Measurements from ENCODE around the gene TENT5C. TPM values are rescaled to one million over a fixed set of nuclear protein-coding genes. Genes with fewer than 3 reads are reported as not detected.

The TENT5C gene
- total RNA-seq, 6 experiments from 2014 or later = 0.47 to 0.91 (median 0.75) TPM

DNA sequence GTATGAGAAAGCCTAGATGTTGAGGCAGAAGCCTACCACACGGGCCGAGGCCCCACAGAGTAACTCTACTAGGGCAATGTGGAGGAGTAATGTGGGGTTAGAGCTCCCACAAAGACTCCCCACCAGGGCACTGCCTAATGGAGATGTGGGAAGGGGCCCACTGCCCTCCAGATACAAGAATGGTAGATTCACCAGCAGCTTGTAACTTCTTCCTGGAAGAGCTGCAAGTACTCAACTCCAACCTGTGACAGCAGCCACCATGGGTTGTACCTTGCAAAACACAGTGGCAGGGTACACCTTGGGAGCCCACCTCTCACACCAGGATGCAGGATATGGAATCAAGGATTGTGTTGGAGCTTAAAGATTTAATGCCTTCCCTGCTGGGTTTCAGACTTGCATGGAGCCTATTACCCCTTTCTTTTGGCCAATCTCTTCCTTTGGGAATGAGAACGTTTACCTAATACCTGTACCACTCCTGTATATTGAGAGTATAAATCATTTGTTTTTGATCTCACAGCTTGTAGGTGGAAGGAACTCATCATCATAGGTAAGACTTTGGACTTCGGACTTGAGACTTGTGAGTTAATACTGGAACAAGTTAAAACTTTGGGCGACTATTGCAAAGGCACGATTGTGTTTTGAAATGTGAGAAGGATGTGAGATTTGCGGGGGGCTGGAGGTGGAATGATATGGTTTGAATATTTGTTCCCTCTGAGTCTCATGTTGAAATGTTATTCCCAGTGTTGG, 57.5 kb downstream of the TENT5C start:
- no peak for DNase-seq
- H3K4me1 Mint-ChIP-seq (ENCODE audit: low read depth) = peaks cover 6% of the 10 kb centered on the region; the same call in 1 of the 2 replicates
- H3K27me3 Mint-ChIP-seq (ENCODE audit: insufficient read depth) = peaks cover 3% of the 10 kb centered on the region
- no peak overlapping the region for H3K27ac Mint-ChIP-seq
- TF ChIP-seq, protein P1, sequence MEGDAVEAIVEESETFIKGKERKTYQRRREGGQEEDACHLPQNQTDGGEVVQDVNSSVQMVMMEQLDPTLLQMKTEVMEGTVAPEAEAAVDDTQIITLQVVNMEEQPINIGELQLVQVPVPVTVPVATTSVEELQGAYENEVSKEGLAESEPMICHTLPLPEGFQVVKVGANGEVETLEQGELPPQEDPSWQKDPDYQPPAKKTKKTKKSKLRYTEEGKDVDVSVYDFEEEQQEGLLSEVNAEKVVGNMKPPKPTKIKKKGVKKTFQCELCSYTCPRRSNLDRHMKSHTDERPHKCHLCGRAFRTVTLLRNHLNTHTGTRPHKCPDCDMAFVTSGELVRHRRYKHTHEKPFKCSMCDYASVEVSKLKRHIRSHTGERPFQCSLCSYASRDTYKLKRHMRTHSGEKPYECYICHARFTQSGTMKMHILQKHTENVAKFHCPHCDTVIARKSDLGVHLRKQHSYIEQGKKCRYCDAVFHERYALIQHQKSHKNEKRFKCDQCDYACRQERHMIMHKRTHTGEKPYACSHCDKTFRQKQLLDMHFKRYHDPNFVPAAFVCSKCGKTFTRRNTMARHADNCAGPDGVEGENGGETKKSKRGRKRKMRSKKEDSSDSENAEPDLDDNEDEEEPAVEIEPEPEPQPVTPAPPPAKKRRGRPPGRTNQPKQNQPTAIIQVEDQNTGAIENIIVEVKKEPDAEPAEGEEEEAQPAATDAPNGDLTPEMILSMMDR (IDR thresholded peaks at IDR 0.05) = no peak
- H3K36me3 Mint-ChIP-seq (ENCODE audit: low read depth) = no peaks in the 10 kb centered on the region
- no peaks in the 10 kb centered on the region; the same call in 1 of the 2 replicates for H3K9me3 Mint-ChIP-seq
- H3K4me3 Mint-ChIP-seq = no peak overlapping the region

DNA sequence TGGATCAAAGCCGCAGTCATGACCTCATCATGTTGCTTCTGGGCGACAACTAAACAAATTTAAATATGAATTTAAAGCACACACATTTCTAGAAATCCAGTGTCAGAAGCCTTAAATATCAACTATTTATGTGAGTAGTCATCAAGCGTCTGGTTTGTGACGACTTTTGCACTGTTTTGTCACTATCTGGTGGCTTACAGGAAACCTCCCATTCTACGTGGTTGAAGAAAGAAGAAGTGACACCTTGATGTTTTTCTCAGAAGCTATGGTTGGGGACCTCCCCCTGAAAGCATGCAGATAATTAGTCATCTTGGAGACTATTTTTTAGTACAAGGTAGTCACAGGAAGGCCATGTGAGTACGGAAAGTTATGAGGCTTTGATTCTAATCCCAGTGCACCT, 58.5 kb downstream of the TENT5C start:
- H3K27ac Mint-ChIP-seq = no peak overlapping the region
- H3K9me3 Mint-ChIP-seq = no peaks in the 10 kb centered on the region; the same call in 1 of the 2 replicates
- peaks cover 6% of the 10 kb centered on the region; the same call in 1 of the 2 replicates for H3K4me1 Mint-ChIP-seq (ENCODE audit: low read depth)
- no peak overlapping the region for H3K4me3 Mint-ChIP-seq
- no peak for DNase-seq
- TF ChIP-seq, protein P1 (IDR thresholded peaks at IDR 0.05) = no peak
- peaks cover 3% of the 10 kb centered on the region for H3K27me3 Mint-ChIP-seq (ENCODE audit: insufficient read depth)
- H3K36me3 Mint-ChIP-seq (ENCODE audit: low read depth) = no peaks in the 10 kb centered on the region

DNA sequence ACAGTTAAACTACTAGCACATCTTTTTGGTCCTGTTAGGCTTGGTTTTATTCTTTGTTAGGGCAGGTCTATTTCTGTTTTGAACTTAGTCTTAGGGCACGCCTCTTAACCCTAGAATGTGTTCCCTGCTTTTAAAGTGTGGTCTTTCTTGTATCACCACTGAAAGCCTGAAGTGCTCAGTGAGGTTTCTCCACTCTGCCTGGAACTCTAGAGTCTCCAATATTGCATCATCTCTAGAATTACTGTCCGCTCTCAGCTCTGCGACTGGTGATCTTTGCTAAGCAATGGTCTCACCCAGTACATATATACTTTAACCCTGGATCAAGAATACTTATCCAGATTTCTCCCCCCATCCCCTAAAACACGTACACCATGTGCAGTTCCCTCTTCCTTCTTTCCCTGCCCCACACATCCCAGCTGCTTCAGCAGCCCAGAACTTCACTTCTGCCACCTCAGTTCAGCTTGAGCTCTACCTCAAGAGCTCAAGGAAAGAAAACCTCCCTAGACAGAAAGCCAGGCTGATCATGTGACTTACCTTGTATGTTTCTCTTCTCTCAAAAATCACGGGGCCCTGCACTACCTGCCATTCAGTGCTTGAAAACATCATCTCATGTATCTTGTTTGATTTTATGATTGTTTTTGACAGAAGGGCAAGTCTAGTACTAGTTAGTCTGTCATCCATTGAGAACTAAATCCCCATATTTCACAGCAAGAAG, 59.9 kb downstream of the TENT5C start:
- Mint-ChIP-seq H3K27me3 (ENCODE audit: insufficient read depth) (peaks cover 8% of the 10 kb centered on the region), H3K9me3 (no peaks in the 10 kb centered on the region; the same call in 1 of the 2 replicates), H3K36me3 (ENCODE audit: low read depth) (no peaks in the 10 kb centered on the region), H3K4me3 (no peak overlapping the region), H3K27ac (no peak overlapping the region), H3K4me1 (ENCODE audit: low read depth) (no peaks in the 10 kb centered on the region)
- DNase-seq = no peak
- TF ChIP-seq, protein P1 (IDR thresholded peaks at IDR 0.05) = no peak

DNA sequence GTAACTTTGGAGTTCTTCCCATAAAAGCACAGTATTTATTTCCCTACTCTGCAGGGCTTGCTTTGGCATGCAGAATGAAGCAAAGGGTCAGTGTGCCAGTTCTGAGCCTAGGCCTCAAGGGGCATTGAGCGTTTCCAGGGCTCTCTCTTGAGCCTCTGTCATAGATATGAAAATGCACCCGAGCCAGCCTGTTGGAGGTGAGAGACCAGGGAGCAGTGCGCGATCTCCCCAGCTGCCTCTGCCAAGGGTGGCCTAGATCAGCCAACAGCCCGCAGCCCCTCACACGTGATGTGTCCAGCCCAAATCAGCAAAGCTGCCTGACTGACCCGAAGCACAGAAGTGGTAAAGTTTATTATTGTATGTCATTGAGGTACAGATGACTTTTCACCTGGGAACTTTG, 63.7 kb downstream of the TENT5C start:
- TF ChIP-seq, protein P1 (IDR thresholded peaks at IDR 0.05) = no peak
- DNase-seq = no peak
- Mint-ChIP-seq H3K27ac (no peak overlapping the region), H3K4me1 (ENCODE audit: low read depth) (peaks cover 29% of the 10 kb centered on the region), H3K9me3 (no peaks in the 10 kb centered on the region), H3K36me3 (ENCODE audit: low read depth) (no peaks in the 10 kb centered on the region), H3K4me3 (no peak overlapping the region), H3K27me3 (ENCODE audit: insufficient read depth) (peaks cover 10% of the 10 kb centered on the region)

DNA sequence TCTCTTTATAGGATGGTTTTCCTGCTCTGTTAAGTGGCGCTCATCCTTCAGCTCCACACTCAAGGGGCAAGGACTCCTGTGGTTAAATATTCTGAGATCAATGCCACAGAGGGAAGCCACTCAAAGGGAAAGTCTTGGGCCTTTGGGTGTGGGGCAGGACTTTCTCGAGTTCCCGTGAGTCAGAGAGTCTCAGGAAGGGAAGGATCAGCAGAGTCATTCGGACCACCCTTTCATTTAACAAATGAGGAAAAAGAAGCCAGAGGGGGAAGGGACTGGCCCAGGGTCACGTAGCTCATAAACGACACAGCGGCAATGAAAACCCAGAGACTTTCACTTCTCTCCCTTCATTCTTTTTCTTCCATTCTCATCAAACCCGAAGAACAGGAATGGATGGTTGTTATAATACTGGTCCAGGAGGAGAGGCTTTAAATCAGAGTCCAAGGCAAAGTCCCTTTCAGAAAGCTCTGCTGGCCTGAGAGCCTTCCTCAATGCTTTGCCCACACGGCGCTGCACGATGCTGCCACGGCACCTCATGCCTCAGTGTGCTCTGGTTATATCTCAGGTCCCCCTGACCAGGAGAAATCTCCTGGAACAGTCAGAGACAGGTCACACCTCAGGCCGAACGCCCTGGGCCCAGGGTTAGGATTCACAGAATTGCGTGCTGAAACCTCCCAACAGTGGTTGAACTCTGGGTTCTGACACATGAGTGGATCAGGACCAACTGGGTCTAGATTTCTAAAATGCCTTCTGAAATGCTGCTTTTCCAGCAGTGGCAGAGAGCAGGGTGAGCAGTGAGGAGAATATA, 65.3 kb downstream of the TENT5C start:
- no peak for DNase-seq
- TF ChIP-seq, protein P1 (IDR thresholded peaks at IDR 0.05) = no peak
- Mint-ChIP-seq H3K4me3 (no peak overlapping the region), H3K9me3 (no peaks in the 10 kb centered on the region), H3K27me3 (ENCODE audit: insufficient read depth) (peaks cover 7% of the 10 kb centered on the region), H3K4me1 (ENCODE audit: low read depth) (peaks cover 30% of the 10 kb centered on the region), H3K27ac (no peak overlapping the region), H3K36me3 (ENCODE audit: low read depth) (no peaks in the 10 kb centered on the region)
